Thyroid gland (tissue), 4 donors: ENCODE data around the gene CDPF1. TPM values are rescaled to one million over a fixed set of nuclear protein-coding genes. Genes with fewer than 3 reads are reported as not detected.
"Not testable (repeated sequence)": the region's sequence is repeated elsewhere in the genome, so short reads cannot be mapped to it uniquely, and the experiment has no call there.

ENCODE experiments used
- DNase-seq, 2 donors: peaks; one replicate each; pipeline ENCODE4 v3.0.0-alpha.2; 2019
- H3K27ac ChIP-seq, 3 donors: fragments of 200-600 bp; sonication (generic); 1 replicate in 2 of 3; 2 replicates in 1 of 3; pipeline ENCODE4 v1.5.1; 2016 to 2019; ENCODE audit warnings: mild to moderate bottlenecking in 1 of 3, moderate library complexity in 1 of 3
- H3K27me3 ChIP-seq: fragments of 200-600 bp; sonication (generic); one replicate; pipeline ENCODE4 v1.5.1; 2019
- H3K36me3 ChIP-seq, 2 donors: fragments of 200-600 bp; sonication (generic); one replicate each; pipeline ENCODE4 v1.5.1; 2016 to 2019
- H3K4me1 ChIP-seq, 2 donors: fragments of 200-600 bp; sonication (generic); one replicate each; pipeline ENCODE4 v1.5.1; 2017 to 2019
- H3K4me3 ChIP-seq, 3 donors: fragments of 200-600 bp; sonication (generic); replicated peaks in 1 of 3; 1 replicate in 2 of 3; 2 replicates in 1 of 3; pipeline ENCODE4 v1.5.1; 2016; ENCODE audit warnings: mild to moderate bottlenecking in 1 of 3
- H3K9me3 ChIP-seq: fragments of 200-600 bp; sonication (generic); one replicate; pipeline ENCODE4 v1.5.1; 2017
- POLR2A ChIP-seq, 2 donors: fragments of 450-650 bp; IDR thresholded peaks; one replicate each; pipeline ENCODE4 v1.6.1; 2017; ENCODE audit warnings: antibody characterized with exemption in 2 of 2, mild to moderate bottlenecking in 2 of 2, moderate library complexity in 1 of 2
- WGBS, 2 donors: methylation state at CpG; one replicate each; pipeline ENCODE4 v1.1.5; 2017; 5-methylcytosine and 5-hydroxymethylcytosine counted together
- intact Hi-C: fragments of 100-400 bp; cut with DNase I; formaldehyde crosslinking; loops from one replicate; pipeline ENCODE4 v1.15.1; 2023
- total RNA-seq, 4 donors: library from RNA; depleted of rRNA; stranded (reverse); fragments of >200 nt; gene quantifications; one replicate each; pipeline ENCODE4 v1.2.3, GENCODE V29; 2016
- TF ChIP-seq, protein P1 (sequence below), 6 experiments: fragments of 200-600 bp in 3 of 6; fragments of 450-650 bp in 3 of 6; sonication (generic) in 3 of 6; IDR thresholded peaks; one replicate each; pipeline ENCODE4 v1.5.1; 2016 to 2019; ENCODE audit warnings: antibody characterized with exemption in 6 of 6, mild to moderate bottlenecking in 2 of 6, inconsistent platforms in 1 of 6, moderate library complexity in 1 of 6

Gene CDPF1
- total RNA-seq, 4 donors from 2014 or later = 12.8 to 34.4 (median 16.4) TPM

DNA sequence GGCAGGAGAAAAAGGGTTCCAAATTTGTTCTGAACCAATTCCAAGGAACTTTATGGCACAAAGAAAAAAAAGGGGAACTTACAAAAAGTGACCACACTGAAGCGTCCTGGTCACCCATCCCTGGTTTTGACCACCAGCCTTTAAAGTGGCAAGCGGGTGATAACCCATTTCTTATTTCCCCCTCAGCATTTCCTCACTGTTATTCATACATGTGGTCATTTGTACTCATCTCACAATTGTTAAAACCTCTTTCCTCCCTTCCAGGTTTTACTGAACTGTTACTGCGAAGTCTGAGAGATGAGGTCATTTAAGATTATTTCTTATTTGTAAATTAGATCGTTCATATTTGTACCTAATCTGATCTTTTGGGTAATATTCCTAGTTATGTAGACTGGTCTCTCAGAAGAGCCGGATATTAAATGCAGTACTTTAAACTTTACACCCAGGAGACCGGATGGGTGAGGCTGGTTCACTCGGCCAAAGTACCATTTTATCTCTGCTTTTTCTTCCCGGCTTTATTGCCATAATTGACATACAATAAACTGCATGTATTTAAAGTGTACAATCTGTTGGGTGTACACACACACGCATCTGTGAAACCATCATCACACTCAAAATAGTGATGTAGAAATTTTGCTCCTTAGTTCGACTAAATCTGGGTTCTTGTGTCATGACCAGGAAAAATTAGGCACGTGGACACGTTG, 47.0 kb downstream of the CDPF1 start:
- H3K27ac ChIP-seq = no peak overlapping the region
- peaks cover 6 to 14% of the 10 kb centered on the region in 2 donors for H3K36me3 ChIP-seq
- TF ChIP-seq, protein P1, sequence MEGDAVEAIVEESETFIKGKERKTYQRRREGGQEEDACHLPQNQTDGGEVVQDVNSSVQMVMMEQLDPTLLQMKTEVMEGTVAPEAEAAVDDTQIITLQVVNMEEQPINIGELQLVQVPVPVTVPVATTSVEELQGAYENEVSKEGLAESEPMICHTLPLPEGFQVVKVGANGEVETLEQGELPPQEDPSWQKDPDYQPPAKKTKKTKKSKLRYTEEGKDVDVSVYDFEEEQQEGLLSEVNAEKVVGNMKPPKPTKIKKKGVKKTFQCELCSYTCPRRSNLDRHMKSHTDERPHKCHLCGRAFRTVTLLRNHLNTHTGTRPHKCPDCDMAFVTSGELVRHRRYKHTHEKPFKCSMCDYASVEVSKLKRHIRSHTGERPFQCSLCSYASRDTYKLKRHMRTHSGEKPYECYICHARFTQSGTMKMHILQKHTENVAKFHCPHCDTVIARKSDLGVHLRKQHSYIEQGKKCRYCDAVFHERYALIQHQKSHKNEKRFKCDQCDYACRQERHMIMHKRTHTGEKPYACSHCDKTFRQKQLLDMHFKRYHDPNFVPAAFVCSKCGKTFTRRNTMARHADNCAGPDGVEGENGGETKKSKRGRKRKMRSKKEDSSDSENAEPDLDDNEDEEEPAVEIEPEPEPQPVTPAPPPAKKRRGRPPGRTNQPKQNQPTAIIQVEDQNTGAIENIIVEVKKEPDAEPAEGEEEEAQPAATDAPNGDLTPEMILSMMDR (IDR thresholded peaks at IDR 0.05) = no peak
- TF ChIP-seq POLR2A (IDR thresholded peaks at IDR 0.05) = no peak
- H3K27me3 ChIP-seq = no peaks in the 10 kb centered on the region
- H3K9me3 ChIP-seq = no peaks in the 10 kb centered on the region
- 93 to 95% methylated on average over 12 of the region's 12 CpGs for WGBS, 2 donors
- H3K4me3 ChIP-seq = no peak overlapping the region
- no peak for DNase-seq
- intact Hi-C loops = no loop called here
- H3K4me1 ChIP-seq = peaks cover 0 to 11% of the 10 kb centered on the region in 2 donors

DNA sequence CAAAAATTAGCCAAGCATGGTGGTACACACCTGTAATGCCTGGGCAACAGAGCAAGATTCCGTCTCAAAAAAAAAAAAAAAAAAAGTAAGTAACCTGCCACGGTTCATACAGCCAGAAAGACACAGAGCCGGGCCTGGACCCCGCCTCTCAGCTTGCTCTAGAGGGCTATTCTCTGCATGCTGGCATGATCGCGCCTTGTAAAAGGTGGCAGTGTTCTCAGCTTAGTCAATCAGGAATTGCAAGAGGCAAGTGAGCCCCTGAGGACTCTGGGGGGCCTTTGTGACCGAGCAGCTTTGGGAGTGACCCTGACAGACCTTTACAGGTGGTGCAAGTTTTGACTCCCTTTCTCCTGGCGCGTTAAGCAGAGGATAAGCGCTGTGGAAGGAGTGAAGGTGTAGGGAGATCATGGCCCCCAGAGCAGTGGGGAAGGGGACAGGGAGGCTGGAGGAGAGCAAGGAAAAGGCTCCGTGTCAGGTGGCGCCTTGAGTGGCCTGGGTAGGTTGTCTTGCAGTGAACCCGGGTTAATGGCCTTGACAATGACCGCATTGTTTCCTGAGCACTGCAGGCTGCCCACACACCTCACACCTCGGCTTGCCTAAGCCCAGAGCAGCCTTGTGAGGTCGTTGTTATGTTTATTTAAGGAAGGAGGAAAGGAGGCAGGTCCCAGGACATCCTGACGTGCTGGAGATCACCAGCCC, 48.9 kb downstream of the CDPF1 start:
- H3K36me3 ChIP-seq = peaks cover 6 to 14% of the 10 kb centered on the region in 2 donors
- DNase-seq = peak in 1 of 2 donors; percentile 39

DNA sequence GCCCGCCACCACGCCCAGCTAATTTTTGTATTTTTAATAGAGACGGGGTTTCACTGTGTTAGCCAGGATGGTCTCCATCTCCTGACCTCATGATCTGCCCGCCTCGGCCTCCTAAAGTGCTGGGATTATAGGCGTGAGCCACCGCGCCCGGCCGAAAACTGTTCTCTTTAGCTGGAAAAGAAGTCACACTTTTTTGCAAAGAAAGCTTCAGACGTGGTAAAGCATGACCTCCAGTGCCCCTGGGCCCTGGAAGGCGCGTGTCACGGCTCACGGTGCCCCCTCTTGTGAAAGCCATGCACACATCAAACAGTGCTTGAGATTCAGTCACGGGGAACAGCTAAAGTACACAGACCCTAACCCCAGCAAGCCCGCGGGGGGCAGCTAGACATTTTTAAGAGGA, 51.3 kb downstream of the CDPF1 start:
- H3K27ac ChIP-seq, H3K36me3 ChIP-seq, intact Hi-C loops, H3K9me3 ChIP-seq, H3K4me3 ChIP-seq, H3K27me3 ChIP-seq: not testable (repeated sequence)
- peaks cover 3 to 11% of the 10 kb centered on the region in 2 donors for H3K4me1 ChIP-seq
- peak in 1 of 2 donors; percentile 21 for DNase-seq
- WGBS, 2 donors = 76 to 86% methylated on average over 18 of the region's 18 CpGs

More for the DNA sequence above, 48.9 kb downstream of the CDPF1 start:
- intact Hi-C loops = no loop called here
- TF ChIP-seq POLR2A (IDR thresholded peaks at IDR 0.05) = no peak
- TF ChIP-seq, protein P1 (IDR thresholded peaks at IDR 0.05) = no peak
- H3K9me3 ChIP-seq = no peaks in the 10 kb centered on the region
- 60 to 61% methylated on average over 17 of the region's 17 CpGs for WGBS, 2 donors
- no peak overlapping the region for H3K4me3 ChIP-seq
- no peaks in the 10 kb centered on the region for H3K27me3 ChIP-seq
- peaks cover 0 to 11% of the 10 kb centered on the region in 2 donors for H3K4me1 ChIP-seq
- H3K27ac ChIP-seq = no peak overlapping the region

DNA sequence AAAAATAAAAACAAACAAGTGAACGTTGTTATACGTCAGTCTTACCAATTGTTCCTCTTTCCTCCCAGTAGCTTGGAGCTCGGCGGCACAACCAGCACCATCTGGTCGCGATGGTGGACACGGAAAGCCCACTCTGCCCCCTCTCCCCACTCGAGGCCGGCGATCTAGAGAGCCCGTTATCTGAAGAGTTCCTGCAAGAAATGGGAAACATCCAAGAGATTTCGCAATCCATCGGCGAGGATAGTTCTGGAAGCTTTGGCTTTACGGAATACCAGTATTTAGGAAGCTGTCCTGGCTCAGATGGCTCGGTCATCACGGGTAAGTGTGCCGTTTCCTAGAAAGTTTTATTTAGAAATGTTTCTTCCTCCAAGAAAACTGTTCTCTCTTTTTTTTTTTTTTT, 51.8 kb downstream of the CDPF1 start:
- H3K27me3 ChIP-seq = no peaks in the 10 kb centered on the region
- H3K4me3 ChIP-seq = no peak overlapping the region
- H3K9me3 ChIP-seq = no peaks in the 10 kb centered on the region
- no peak overlapping the region for H3K27ac ChIP-seq
- TF ChIP-seq, protein P1 (IDR thresholded peaks at IDR 0.05) = no peak
- TF ChIP-seq POLR2A (IDR thresholded peaks at IDR 0.05) = no peak
- intact Hi-C loops = no loop called here
- peaks cover 5 to 11% of the 10 kb centered on the region in 2 donors for H3K4me1 ChIP-seq
- peaks cover 0 to 10% of the 10 kb centered on the region in 2 donors for H3K36me3 ChIP-seq
- WGBS, 2 donors = 91 to 93% methylated on average over 18 of the region's 18 CpGs
- DNase-seq = peak in 1 of 2 donors; percentile 8

GRCh38 chr22:46196278-46196677, 53.8 kb downstream of the CDPF1 start:
- Histone ChIP-seq H3K4me3 (no peak overlapping the region), H3K27ac (no peak overlapping the region), H3K36me3 (peaks cover 0 to 10% of the 10 kb centered on the region in 2 donors), H3K27me3 (no peaks in the 10 kb centered on the region), H3K4me1 (peaks cover 4 to 5% of the 10 kb centered on the region in 2 donors), H3K9me3 (no peaks in the 10 kb centered on the region)
- 89 to 93% methylated on average over 8 of the region's 8 CpGs for WGBS, 2 donors
- TF ChIP-seq, protein P1 (IDR thresholded peaks at IDR 0.05) = no peak
- TF ChIP-seq POLR2A (IDR thresholded peaks at IDR 0.05) = no peak
- intact Hi-C loops = no loop called here
- DNase-seq = peak; percentile 47 to 53
